DND-41 (cell line): Measurements from ENCODE around the gene MPV17.

Source experiments
- CTCF ChIP-seq: IDR thresholded peaks from 2 replicates; pipeline ENCODE4 v1.5.1; 2012; ENCODE audit warnings: borderline replicate concordance, low read length, moderate library complexity, mild to moderate bottlenecking; ENCODE audit not compliant: poor library complexity, severe bottlenecking; ENCODE audit errors: extremely low read depth
- EZH2 ChIP-seq: IDR thresholded peaks from 3 replicates; pipeline ENCODE4 v1.6.1; 2012; ENCODE audit warnings: borderline replicate concordance, low read depth, mild to moderate bottlenecking, moderate library complexity, low read length, inconsistent platforms; ENCODE audit not compliant: severe bottlenecking

- TF ChIP-seq CTCF (peak; percentile 83), EZH2 (no peak)
Measured at GRCh38 chr2:27303093-27304025, 19.5 kb downstream of the MPV17 start.
